Measurements from ENCODE around the gene USP25. TPM values are rescaled to one million over a fixed set of nuclear protein-coding genes. Genes with fewer than 3 reads are reported as not detected.

Gene USP25
- total RNA-seq, 1 experiment from 2014 or later, result 26.0 TPM

GRCh38 chr21:15719976-15720375 is 9.8 kb upstream of the USP25 start:
- H3F3A ChIP-seq (ENCODE audit: insufficient read depth, low read depth), result no peaks in the 10 kb centered on the region
- no peaks in the 10 kb centered on the region for H4K20me1 ChIP-seq (ENCODE audit: insufficient read depth)
- no peaks in the 10 kb centered on the region for H3K36me3 ChIP-seq (ENCODE audit: low read depth)
- no peak overlapping the region for H2AFZ ChIP-seq
- intact Hi-C loops (cut with micrococcal nuclease; ENCODE audit: unreplicated experiment), result no loop called here
- no peaks in the 10 kb centered on the region for H3K9me2 ChIP-seq (ENCODE audit: insufficient read depth)
- H3K27me3 ChIP-seq (ENCODE audit: insufficient read depth, low read depth), result no peaks in the 10 kb centered on the region
- no peak for DNase-seq
- no TSS peak for BruUV-seq (replicated peaks)
- H3K4me3 ChIP-seq, result no peak overlapping the region
- H3K4me2 ChIP-seq, result no peak overlapping the region
- TF ChIP-seq CTCF (conservative IDR thresholded peaks at IDR 0.05) (no peak), EZH2 (IDR thresholded peaks at IDR 0.05; ENCODE audit: low read depth) (no peak)
- H3K4me1 ChIP-seq (replicated peaks; ENCODE audit: insufficient read depth), result peaks cover 10% of the 10 kb centered on the region
- H3K9me3 ChIP-seq (ENCODE audit: insufficient read depth, low read depth), result no peaks in the 10 kb centered on the region; the same call in 1 of the 2 replicates
- no peaks in the 10 kb centered on the region for H3K79me2 ChIP-seq (ENCODE audit: low read depth)
- no peak overlapping the region for H3K27ac ChIP-seq
- ChIA-PET CTCF (no interaction called here), POLR2A (ENCODE audit: unreplicated experiment) (no interaction called here)

- no peak for TF ChIP-seq CTCF (conservative IDR thresholded peaks at IDR 0.05)
- no peak for TF ChIP-seq EZH2 (IDR thresholded peaks at IDR 0.05; ENCODE audit: low read depth)
- BruUV-seq (replicated peaks), result no TSS peak
- no peak overlapping the region for H2AFZ ChIP-seq
- DNase-seq, result peak; percentile 8 to 68
- no peaks in the 10 kb centered on the region for H3K9me2 ChIP-seq (ENCODE audit: insufficient read depth)
- H3K79me2 ChIP-seq (ENCODE audit: low read depth), result no peaks in the 10 kb centered on the region
- peaks cover 10% of the 10 kb centered on the region for H3K4me1 ChIP-seq (replicated peaks; ENCODE audit: insufficient read depth)
- ChIA-PET CTCF (no interaction called here), POLR2A (ENCODE audit: unreplicated experiment) (no interaction called here)
- no peaks in the 10 kb centered on the region for H4K20me1 ChIP-seq (ENCODE audit: insufficient read depth)
- no peaks in the 10 kb centered on the region for H3K27me3 ChIP-seq (ENCODE audit: insufficient read depth, low read depth)
- no peaks in the 10 kb centered on the region; the same call in 1 of the 2 replicates for H3K9me3 ChIP-seq (ENCODE audit: insufficient read depth, low read depth)
- no peaks in the 10 kb centered on the region for H3K36me3 ChIP-seq (ENCODE audit: low read depth)
- intact Hi-C loops (cut with micrococcal nuclease; ENCODE audit: unreplicated experiment), result no loop called here
- H3F3A ChIP-seq (ENCODE audit: insufficient read depth, low read depth), result no peaks in the 10 kb centered on the region
- no peak overlapping the region for H3K4me3 ChIP-seq
- H3K27ac ChIP-seq, result no peak overlapping the region
- peak overlapping the region; percentile 27; the same call in 1 of the 2 replicates for H3K4me2 ChIP-seq
Observed at GRCh38 chr21:15722591-15723324, 7.0 kb upstream of the USP25 start.

DNA sequence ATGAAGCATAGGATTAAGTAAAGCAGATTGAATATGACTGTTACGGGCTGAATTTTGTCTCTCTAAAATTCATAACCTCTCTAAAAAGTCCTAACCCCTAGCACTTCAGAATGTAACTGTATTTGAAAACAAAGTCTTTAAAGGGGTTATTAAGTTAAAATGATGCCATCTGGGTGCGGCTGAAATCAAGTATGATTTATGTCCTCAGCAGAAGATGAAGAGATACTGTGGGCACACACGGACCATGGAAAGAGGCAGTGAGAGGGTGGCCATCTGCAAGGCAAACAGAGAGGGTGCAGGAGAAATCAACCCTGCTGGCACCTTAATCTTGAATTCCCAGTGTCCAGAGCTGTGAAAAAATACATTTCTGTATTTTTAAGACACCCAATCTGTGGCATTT is 3.8 kb upstream of the USP25 start:
- intact Hi-C loops (cut with micrococcal nuclease; ENCODE audit: unreplicated experiment), result no loop called here
- BruUV-seq (replicated peaks), result no TSS peak
- Histone ChIP-seq H3K9me3 (ENCODE audit: insufficient read depth, low read depth) (no peaks in the 10 kb centered on the region; the same call in 1 of the 2 replicates), H3K27me3 (ENCODE audit: insufficient read depth, low read depth) (no peaks in the 10 kb centered on the region), H3K27ac (no peak overlapping the region), H3K4me3 (no peak overlapping the region), H3K4me2 (no peak overlapping the region), H3K36me3 (ENCODE audit: low read depth) (no peaks in the 10 kb centered on the region), H3K9me2 (ENCODE audit: insufficient read depth) (no peaks in the 10 kb centered on the region), H3K79me2 (ENCODE audit: low read depth) (peaks cover 6% of the 10 kb centered on the region), H3F3A (ENCODE audit: insufficient read depth, low read depth) (peaks cover 3% of the 10 kb centered on the region; the same call in 1 of the 2 replicates), H2AFZ (no peak overlapping the region), H3K4me1 (replicated peaks; ENCODE audit: insufficient read depth) (peaks cover 16% of the 10 kb centered on the region), H4K20me1 (ENCODE audit: insufficient read depth) (no peaks in the 10 kb centered on the region)
- TF ChIP-seq CTCF (conservative IDR thresholded peaks at IDR 0.05), result no peak
- no peak for TF ChIP-seq EZH2 (IDR thresholded peaks at IDR 0.05; ENCODE audit: low read depth)
- POLR2A ChIA-PET (ENCODE audit: unreplicated experiment), result no interaction called here
- no peak for DNase-seq
- CTCF ChIA-PET, result no interaction called here

Data from PC-9 (cell line).